ENCODE data around the gene CAPN10. TPM values are rescaled to one million over a fixed set of nuclear protein-coding genes. Genes with fewer than 3 reads are reported as not detected.
A peak's percentile ranks its signal among the peaks of the same experiment; 100 is the strongest.

The CAPN10 gene
- total RNA-seq, 1 donor from 2014 or later: 27.8 TPM

DNA sequence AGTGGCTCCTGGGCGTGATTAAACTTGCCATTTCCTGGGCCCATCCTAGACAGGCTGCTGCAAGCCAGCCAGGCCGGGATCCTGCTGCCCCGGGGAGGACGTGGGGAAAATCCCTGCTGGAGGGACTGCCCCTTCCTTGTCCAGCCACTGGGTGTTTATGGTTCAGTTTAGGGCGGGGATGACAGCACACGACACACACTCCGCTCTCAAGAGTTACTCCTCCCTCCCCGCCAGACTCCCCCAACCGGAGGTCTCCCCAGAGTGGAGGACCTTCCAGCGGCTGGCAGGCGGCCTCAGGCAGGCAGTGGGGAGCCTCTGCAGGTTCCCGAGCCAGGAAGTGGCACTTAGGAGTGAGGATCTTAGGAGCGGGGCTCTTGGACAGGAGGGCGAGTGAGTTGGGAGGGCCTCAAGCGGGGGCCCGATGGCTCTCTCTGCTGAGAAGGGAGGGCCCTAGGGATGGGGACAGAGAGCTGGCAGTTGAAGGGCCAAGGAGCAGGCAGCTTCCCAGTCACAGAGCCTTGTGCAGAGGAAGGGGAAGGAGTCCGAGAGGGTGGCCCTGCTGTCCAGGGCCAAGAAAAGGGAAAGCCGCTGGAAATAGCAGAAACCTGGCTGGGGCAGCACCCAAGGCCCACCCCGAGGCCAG lies 33.1 kb downstream of the CAPN10 start:
- no peak for DNase-seq (ENCODE audit: low spot score in 2 of 2)
- TF ChIP-seq, protein P1, sequence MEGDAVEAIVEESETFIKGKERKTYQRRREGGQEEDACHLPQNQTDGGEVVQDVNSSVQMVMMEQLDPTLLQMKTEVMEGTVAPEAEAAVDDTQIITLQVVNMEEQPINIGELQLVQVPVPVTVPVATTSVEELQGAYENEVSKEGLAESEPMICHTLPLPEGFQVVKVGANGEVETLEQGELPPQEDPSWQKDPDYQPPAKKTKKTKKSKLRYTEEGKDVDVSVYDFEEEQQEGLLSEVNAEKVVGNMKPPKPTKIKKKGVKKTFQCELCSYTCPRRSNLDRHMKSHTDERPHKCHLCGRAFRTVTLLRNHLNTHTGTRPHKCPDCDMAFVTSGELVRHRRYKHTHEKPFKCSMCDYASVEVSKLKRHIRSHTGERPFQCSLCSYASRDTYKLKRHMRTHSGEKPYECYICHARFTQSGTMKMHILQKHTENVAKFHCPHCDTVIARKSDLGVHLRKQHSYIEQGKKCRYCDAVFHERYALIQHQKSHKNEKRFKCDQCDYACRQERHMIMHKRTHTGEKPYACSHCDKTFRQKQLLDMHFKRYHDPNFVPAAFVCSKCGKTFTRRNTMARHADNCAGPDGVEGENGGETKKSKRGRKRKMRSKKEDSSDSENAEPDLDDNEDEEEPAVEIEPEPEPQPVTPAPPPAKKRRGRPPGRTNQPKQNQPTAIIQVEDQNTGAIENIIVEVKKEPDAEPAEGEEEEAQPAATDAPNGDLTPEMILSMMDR (IDR thresholded peaks at IDR 0.05): no peak
- intact Hi-C loops (cut with DNase I): no loop called here

DNA sequence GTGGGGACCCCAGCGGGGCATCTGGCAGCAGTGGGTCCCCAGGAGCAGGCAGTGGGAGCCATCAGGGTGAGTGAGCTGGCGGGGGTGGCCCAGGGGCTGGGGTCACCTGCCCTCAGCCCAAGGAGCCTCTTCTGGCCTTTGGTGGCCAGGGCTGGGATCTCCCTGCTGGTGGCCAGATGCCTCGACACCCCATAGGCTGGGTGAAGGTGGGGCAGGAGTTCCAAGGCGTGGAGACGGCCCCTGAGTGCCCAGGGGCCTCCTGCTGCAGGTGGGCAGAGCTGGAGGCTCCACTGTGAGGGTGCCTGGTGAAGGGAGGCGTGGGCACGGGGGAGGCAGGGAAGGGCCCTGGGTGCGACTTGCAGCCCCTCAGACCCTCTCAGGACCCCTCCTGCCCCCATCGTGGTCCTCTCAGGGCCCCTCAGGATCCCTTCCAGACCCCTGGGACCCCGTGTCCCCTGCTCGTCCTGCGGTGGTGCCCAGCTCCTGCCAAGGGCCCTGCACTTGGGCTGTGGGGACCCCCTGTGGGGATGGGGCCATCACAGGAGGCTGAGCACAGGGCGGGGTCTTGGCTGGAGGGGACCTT lies 33.7 kb downstream of the CAPN10 start:
- Histone ChIP-seq H3K4me1 (no peaks in the 10 kb centered on the region), H3K27me3 (no peaks in the 10 kb centered on the region), H3K36me3 (no peaks in the 10 kb centered on the region), H3K4me3 (no peak overlapping the region), H3K9me3 (no peaks in the 10 kb centered on the region), H3K27ac (no peak overlapping the region)
- TF ChIP-seq, protein P1 (IDR thresholded peaks at IDR 0.05): no peak
- intact Hi-C loops (cut with DNase I): no loop called here
- peak in 1 of 2 donors; percentile 55 for DNase-seq (ENCODE audit: low spot score in 2 of 2)

More for the DNA sequence above, 33.1 kb downstream of the CAPN10 start:
- Histone ChIP-seq H3K27me3 (no peaks in the 10 kb centered on the region), H3K36me3 (no peaks in the 10 kb centered on the region), H3K4me3 (no peak overlapping the region), H3K4me1 (no peaks in the 10 kb centered on the region), H3K9me3 (no peaks in the 10 kb centered on the region), H3K27ac (no peak overlapping the region)

DNA sequence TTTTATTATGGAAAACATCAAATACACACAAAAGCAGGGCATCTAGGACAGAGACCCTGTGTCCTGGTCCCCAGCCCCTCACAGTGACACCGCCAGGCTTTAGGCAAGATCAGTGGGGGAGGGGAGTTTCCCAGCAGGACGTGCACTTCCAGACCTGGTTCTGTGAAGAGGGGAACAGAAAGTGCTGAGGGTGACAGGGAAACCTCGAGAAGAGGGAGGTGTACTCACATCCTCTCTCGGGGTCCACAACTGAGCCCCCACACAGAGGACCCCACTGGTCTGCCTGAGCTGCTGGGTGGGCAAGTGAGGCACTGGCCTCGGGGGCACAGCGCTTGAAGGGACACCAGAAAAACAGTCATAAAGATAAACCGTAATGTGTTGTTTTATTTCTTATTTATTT lies 34.3 kb downstream of the CAPN10 start:
- Histone ChIP-seq H3K27me3 (no peaks in the 10 kb centered on the region), H3K4me3 (no peak overlapping the region), H3K36me3 (no peaks in the 10 kb centered on the region), H3K4me1 (no peaks in the 10 kb centered on the region), H3K9me3 (no peaks in the 10 kb centered on the region), H3K27ac (no peak overlapping the region)
- peak in 1 of 2 donors; percentile 4 for DNase-seq (ENCODE audit: low spot score in 2 of 2)
- TF ChIP-seq, protein P1 (IDR thresholded peaks at IDR 0.05): no peak
- intact Hi-C loops (cut with DNase I): no loop called here

DNA sequence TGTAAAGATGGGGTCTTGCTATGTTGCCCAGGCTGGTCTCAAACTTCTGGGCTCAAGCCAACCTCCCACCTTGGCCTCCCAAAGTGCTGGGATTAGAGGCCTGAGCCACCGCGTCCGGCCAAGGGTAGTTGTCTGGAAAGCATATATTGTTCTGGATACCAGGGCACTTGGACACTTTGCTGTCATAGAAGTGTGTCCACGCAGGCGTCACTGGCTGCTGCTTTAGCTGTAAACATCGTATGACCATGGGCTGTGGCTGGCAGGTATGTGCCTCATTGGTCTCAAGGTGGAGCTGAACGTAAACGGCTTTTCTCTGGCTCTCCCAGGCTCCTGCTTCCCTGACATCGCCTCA lies 35.5 kb downstream of the CAPN10 start:
- DNase-seq (ENCODE audit: low spot score in 2 of 2): peak in 1 of 2 donors; percentile 3
- no peak overlapping the region for H3K4me3 ChIP-seq
- no peaks in the 10 kb centered on the region for H3K9me3 ChIP-seq
- no peaks in the 10 kb centered on the region for H3K27me3 ChIP-seq
- H3K36me3 ChIP-seq: no peaks in the 10 kb centered on the region
- TF ChIP-seq, protein P1 (IDR thresholded peaks at IDR 0.05): no peak
- no peaks in the 10 kb centered on the region for H3K4me1 ChIP-seq
- H3K27ac ChIP-seq: no peak overlapping the region
- intact Hi-C loops (cut with DNase I): no loop called here

DNA sequence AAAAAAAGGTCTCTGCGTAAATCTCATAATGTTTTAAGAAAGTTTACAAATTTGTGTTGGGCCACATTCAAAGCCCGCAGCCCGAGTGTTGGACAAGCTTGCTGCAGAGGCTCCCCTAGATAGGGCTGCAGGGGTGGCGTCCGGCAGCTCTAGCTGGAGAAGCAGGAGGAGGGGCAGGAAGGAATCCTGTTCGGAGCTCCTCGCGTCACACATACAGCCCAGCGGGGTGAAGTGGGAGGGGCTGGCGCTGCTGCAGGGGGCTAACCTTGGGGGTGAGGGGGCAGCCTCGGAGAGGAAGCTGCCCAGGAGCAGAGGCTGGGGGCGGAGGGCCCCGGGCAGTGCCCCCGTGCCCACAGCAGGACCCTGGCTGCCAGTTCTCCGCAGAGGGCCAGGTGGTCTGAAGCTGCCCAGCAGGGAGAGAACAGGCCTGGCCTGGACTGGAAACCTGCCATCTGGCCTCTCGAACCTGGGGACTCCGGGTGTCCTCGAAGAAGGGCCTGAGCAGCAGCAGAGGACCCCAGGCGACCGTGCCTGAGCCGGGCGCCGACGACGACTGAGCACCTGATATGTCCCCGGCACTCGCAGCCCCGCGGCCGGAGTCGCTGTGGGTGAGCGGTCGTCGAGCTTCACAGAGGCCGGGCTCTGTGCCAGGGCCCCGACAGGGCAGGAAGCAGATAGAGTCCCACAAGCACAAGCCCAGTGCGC lies 36.1 kb downstream of the CAPN10 start:
- Histone ChIP-seq H3K4me3 (no peak overlapping the region), H3K4me1 (no peaks in the 10 kb centered on the region), H3K36me3 (no peaks in the 10 kb centered on the region), H3K27me3 (no peaks in the 10 kb centered on the region), H3K9me3 (no peaks in the 10 kb centered on the region), H3K27ac (no peak overlapping the region)
- TF ChIP-seq, protein P1 (IDR thresholded peaks at IDR 0.05): no peak
- intact Hi-C loops (cut with DNase I): no loop called here
- peak; percentile 7 to 62 for DNase-seq (ENCODE audit: low spot score in 2 of 2)
